SU-DHL-6 (cell line): Measurements from ENCODE around the gene DENND2C.

Experiments used
- EZH2phosphoT487 ChIP-seq: fragments of 200-600 bp; sonication (generic), shearing (Covaris generic); conservative IDR thresholded peaks from 2 replicates; pipeline ENCODE4 v1.6.1; 2018; ENCODE audit warnings: mild to moderate bottlenecking, antibody characterized with exemption, low read length, moderate library complexity, mixed read lengths
- TF ChIP-seq, protein P1 (sequence below): fragments of 200-600 bp; sonication (generic); IDR thresholded peaks from one replicate; pipeline ENCODE4 v1.5.1; 2017; ENCODE audit warnings: antibody characterized with exemption, mild to moderate bottlenecking, low read length, moderate library complexity; ENCODE audit not compliant: insufficient read depth, poor library complexity, severe bottlenecking

DNA sequence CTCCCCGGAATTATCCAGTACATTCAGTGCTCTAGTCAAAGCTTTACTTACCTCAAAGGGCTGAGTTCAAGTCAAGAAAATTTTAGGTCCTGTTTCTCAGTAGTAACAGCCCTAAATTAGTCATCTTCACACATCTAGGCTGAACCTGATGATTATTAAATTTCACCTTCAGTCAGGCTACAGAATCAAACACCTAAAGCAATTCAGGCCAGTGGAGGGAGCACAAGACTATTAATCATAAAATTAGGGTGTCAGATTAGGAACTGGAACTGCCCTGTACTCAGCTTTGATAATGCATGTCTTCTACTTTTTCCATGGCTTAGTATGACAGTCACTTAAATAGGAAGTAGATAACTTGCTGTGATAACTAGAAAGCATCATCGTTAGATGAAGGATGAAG lies 60.0 kb downstream of the DENND2C start:
- TF ChIP-seq, protein P1, sequence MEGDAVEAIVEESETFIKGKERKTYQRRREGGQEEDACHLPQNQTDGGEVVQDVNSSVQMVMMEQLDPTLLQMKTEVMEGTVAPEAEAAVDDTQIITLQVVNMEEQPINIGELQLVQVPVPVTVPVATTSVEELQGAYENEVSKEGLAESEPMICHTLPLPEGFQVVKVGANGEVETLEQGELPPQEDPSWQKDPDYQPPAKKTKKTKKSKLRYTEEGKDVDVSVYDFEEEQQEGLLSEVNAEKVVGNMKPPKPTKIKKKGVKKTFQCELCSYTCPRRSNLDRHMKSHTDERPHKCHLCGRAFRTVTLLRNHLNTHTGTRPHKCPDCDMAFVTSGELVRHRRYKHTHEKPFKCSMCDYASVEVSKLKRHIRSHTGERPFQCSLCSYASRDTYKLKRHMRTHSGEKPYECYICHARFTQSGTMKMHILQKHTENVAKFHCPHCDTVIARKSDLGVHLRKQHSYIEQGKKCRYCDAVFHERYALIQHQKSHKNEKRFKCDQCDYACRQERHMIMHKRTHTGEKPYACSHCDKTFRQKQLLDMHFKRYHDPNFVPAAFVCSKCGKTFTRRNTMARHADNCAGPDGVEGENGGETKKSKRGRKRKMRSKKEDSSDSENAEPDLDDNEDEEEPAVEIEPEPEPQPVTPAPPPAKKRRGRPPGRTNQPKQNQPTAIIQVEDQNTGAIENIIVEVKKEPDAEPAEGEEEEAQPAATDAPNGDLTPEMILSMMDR = no peak
- no peak for TF ChIP-seq EZH2phosphoT487
